Endothelial cell of umbilical vein (primary cell): ENCODE data around the gene TULP4. TPM values are rescaled to one million over a fixed set of nuclear protein-coding genes. Genes with fewer than 3 reads are reported as not detected.

Experiments
- BruUV-seq: library from RNA; stranded (reverse); fragments of 400-500 nt; replicated peaks from 2 replicates; lab custom pipeline; 2021; lab: Mats Ljungman, UMichigan
- CTCF ChIA-PET: fragments of 300-600, 350-600 bp; sonication (Branson Sonifier 250); formaldehyde crosslinking; loops from one replicate; lab custom pipeline; 2021; ENCODE audit warnings: antibody characterized with exemption, inconsistent platforms; lab: Charles Lee
- POLR2A ChIA-PET: fragments of 300-600, 350-600 bp; sonication (Branson Sonifier 250); formaldehyde crosslinking; loops from one replicate; lab custom pipeline; 2021; ENCODE audit warnings: antibody characterized with exemption, inconsistent platforms; lab: Charles Lee
- DNase-seq: peaks from one replicate; pipeline ENCODE4 v3.0.0-alpha.2; 2011; ENCODE audit warnings: low read depth, low spot score
- FAIRE-seq: peaks from 2 replicates; lab custom pipeline; 2011; peaks lifted over from hg19 to GRCh38; lab: Jason Lieb, UNC
- H2AFZ ChIP-seq: 2 replicates; pipeline ENCODE4 v1.6.0; 2012; ENCODE audit warnings: low read depth, low read length, control low read depth, inconsistent platforms
- H3K27ac ChIP-seq: 2 replicates; pipeline ENCODE4 v1.5.1; 2011; ENCODE audit warnings: low read depth, mild to moderate bottlenecking, control low read depth, low read length, moderate library complexity; ENCODE audit not compliant: insufficient read depth
- H3K27me3 ChIP-seq, 2 experiments: 2 replicates each; pipeline versions ENCODE4 v1.6.0 to v1.6.1; 2011; ENCODE audit warnings: low read length in 2 of 2, mixed read lengths in 1 of 2; ENCODE audit not compliant: control insufficient read depth in 2 of 2, insufficient read depth in 2 of 2
- H3K36me3 ChIP-seq, 2 experiments: 2 replicates in 1 of 2; 3 replicates in 1 of 2; pipeline ENCODE4 v1.5.1; 2011; ENCODE audit warnings: low read length in 2 of 2, mild to moderate bottlenecking in 1 of 2, moderate library complexity in 1 of 2; ENCODE audit not compliant: control insufficient read depth in 2 of 2, insufficient read depth in 2 of 2; ENCODE audit errors: extremely low read depth in 1 of 2
- H3K4me1 ChIP-seq: 3 replicates; pipeline ENCODE4 v1.5.1; 2011; ENCODE audit warnings: mild to moderate bottlenecking, low read length; ENCODE audit not compliant: control insufficient read depth, insufficient read depth; ENCODE audit errors: extremely low read depth
- H3K4me2 ChIP-seq: 2 replicates; pipeline ENCODE4 v1.6.1; 2011; ENCODE audit warnings: low read length, control low read depth, mixed read lengths; ENCODE audit not compliant: insufficient read depth
- H3K4me3 ChIP-seq, 3 experiments: fragments of 200-600 bp in 1 of 3; sonication (generic), shearing (Covaris generic) in 1 of 3; replicated peaks in 1 of 3; 2 replicates each; pipeline ENCODE4 v1.5.1; 2011 to 2016; ENCODE audit warnings: control low read depth in 3 of 3, low read length in 3 of 3, mild to moderate bottlenecking in 2 of 3, inconsistent platforms in 1 of 3, low read depth in 1 of 3, moderate library complexity in 1 of 3; ENCODE audit not compliant: insufficient read depth in 1 of 3
- H3K79me2 ChIP-seq: 2 replicates; pipeline ENCODE4 v1.6.0; 2012; ENCODE audit warnings: low read length, inconsistent platforms; ENCODE audit not compliant: control insufficient read depth, insufficient read depth
- H3K9ac ChIP-seq: replicated peaks from 2 replicates; pipeline ENCODE3; 2011; ENCODE audit warnings: low read length, control low read depth; ENCODE audit not compliant: insufficient read depth; ENCODE audit errors: extremely low read depth
- H3K9me1 ChIP-seq: replicated peaks from 3 replicates; pipeline ENCODE4 v1.6.0; 2011; ENCODE audit warnings: mild to moderate bottlenecking, low read length; ENCODE audit not compliant: control insufficient read depth, insufficient read depth; ENCODE audit errors: extremely low read depth
- H3K9me3 ChIP-seq: replicated peaks from 2 replicates; pipeline ENCODE4 v1.5.1; 2012; ENCODE audit warnings: low read length, inconsistent platforms; ENCODE audit not compliant: control insufficient read depth, insufficient read depth
- H4K20me1 ChIP-seq: replicated peaks from 2 replicates; pipeline ENCODE3; 2011; ENCODE audit warnings: mild to moderate bottlenecking, low read length; ENCODE audit not compliant: control insufficient read depth, insufficient read depth; ENCODE audit errors: extremely low read depth
- EZH2 ChIP-seq: IDR thresholded peaks from 2 replicates; pipeline ENCODE4 v1.6.1; 2012; ENCODE audit warnings: borderline replicate concordance, low read depth, mild to moderate bottlenecking, moderate library complexity, low read length, inconsistent platforms; ENCODE audit not compliant: severe bottlenecking
- FOS ChIP-seq: IDR thresholded peaks from 2 replicates; pipeline ENCODE4 v1.6.1; 2011; ENCODE audit warnings: mild to moderate bottlenecking, low read length, moderate library complexity, borderline replicate concordance; ENCODE audit not compliant: insufficient read depth
- GATA2 ChIP-seq: IDR thresholded peaks from 2 replicates; pipeline ENCODE4 v1.7.0; 2011; ENCODE audit warnings: low read depth, mild to moderate bottlenecking, moderate library complexity, mixed read lengths, low read length; ENCODE audit not compliant: insufficient read length, insufficient read depth
- JUN ChIP-seq: IDR thresholded peaks from 2 replicates; pipeline ENCODE4 v1.6.1; 2011; ENCODE audit warnings: borderline replicate concordance, low read depth; ENCODE audit not compliant: insufficient read length, insufficient read depth
- MYC ChIP-seq: IDR thresholded peaks from one replicate; pipeline ENCODE4 v1.6.1; 2011; ENCODE audit warnings: mild to moderate bottlenecking, low read depth, low read length
- POLR2A ChIP-seq: IDR thresholded peaks from 2 replicates; pipeline ENCODE4 v1.6.1; 2012; ENCODE audit warnings: low read depth, mild to moderate bottlenecking, control low read depth, low read length
- POLR2AphosphoS5 ChIP-seq: IDR thresholded peaks from 2 replicates; pipeline ENCODE4 v1.6.1; 2012; ENCODE audit warnings: low read depth, mild to moderate bottlenecking, control low read depth, low read length, moderate library complexity; ENCODE audit not compliant: insufficient read depth
- dilution Hi-C: fragments of 300-500 bp; cut with MboI; formaldehyde crosslinking; loops from one replicate; pipeline ENCODE4 v1.15.0; 2019; ENCODE audit warnings: low sequenced_read_pairs; ENCODE audit not compliant: extremely low pct_ligation_motif_present
- intact Hi-C: fragments of 100-400 bp; cut with micrococcal nuclease; formaldehyde crosslinking; loops from one replicate; pipeline ENCODE4 v1.10.0; 2022
- polyA plus RNA-seq, 4 experiments: library from polyadenylated mRNA; depleted of rRNA in 3 of 4; stranded (reverse) in 3 of 4; unstranded in 1 of 4; fragments of >200 nt; gene quantifications; 2 replicates each; pipeline versions ENCODE4 v1.2.1 to v1.2.3, GENCODE V29; 2011 to 2012; ENCODE audit warnings: missing spikeins in 1 of 4
- total RNA-seq: library from RNA; stranded (reverse); gene quantifications from 2 replicates; pipeline ENCODE4 v1.2.3, GENCODE V29; 2021
- TF ChIP-seq, protein P1 (sequence below): IDR thresholded peaks from 2 replicates; pipeline ENCODE4 v1.6.1; 2011; ENCODE audit not compliant: insufficient read depth, insufficient read length
- TF ChIP-seq, protein P2 (sequence below), 2 donors: IDR thresholded peaks; 1 replicate in 1 of 2; 2 replicates in 1 of 2; pipeline ENCODE4 v1.5.1; 2011; ENCODE audit warnings: low read length in 2 of 2, mild to moderate bottlenecking in 2 of 2, moderate library complexity in 2 of 2, control low read depth in 1 of 2, inconsistent platforms in 1 of 2, low read depth in 1 of 2; ENCODE audit not compliant: insufficient read depth in 1 of 2; ENCODE audit errors: extremely low read depth in 1 of 2

TULP4 gene
- total and polyA plus RNA-seq, 2 donors (not counting 3 experiments of a cell fraction or from before 2014, with no cell fraction given) = 10.8 to 55.1 TPM

DNA sequence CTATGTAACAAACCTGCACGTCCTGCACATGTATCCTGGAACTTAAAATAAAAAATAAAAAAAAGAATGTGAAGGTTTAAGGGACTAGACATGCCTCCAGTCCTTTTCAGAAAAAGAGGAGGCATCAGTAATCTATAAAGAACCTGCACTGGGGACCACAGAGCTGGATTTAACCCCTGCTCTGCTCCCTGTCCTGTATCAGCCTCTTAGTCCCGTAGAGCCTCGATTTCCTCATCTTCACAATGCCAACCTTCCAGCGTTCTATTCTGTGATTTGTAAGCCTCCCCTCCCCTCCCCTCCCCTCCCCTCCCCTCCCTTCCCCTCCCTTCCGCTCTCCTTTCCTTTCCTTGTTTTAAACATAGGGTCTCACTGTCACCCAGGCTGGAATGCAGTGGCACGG is 216.6 kb downstream of the TULP4 start:
- TF ChIP-seq, protein P1, sequence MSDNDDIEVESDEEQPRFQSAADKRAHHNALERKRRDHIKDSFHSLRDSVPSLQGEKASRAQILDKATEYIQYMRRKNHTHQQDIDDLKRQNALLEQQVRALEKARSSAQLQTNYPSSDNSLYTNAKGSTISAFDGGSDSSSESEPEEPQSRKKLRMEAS = no peak
- no peak for TF ChIP-seq FOS
- TF ChIP-seq GATA2 = no peak
- TF ChIP-seq POLR2A = no peak
- TF ChIP-seq, protein P2, sequence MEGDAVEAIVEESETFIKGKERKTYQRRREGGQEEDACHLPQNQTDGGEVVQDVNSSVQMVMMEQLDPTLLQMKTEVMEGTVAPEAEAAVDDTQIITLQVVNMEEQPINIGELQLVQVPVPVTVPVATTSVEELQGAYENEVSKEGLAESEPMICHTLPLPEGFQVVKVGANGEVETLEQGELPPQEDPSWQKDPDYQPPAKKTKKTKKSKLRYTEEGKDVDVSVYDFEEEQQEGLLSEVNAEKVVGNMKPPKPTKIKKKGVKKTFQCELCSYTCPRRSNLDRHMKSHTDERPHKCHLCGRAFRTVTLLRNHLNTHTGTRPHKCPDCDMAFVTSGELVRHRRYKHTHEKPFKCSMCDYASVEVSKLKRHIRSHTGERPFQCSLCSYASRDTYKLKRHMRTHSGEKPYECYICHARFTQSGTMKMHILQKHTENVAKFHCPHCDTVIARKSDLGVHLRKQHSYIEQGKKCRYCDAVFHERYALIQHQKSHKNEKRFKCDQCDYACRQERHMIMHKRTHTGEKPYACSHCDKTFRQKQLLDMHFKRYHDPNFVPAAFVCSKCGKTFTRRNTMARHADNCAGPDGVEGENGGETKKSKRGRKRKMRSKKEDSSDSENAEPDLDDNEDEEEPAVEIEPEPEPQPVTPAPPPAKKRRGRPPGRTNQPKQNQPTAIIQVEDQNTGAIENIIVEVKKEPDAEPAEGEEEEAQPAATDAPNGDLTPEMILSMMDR (IDR thresholded peaks at IDR 0.05; ENCODE audit: extremely low read depth in 1 of 2, insufficient read depth in 1 of 2, low read depth in 1 of 2, low read length in 2 of 2) = no peak
- TF ChIP-seq POLR2AphosphoS5 = no peak
- no peak for TF ChIP-seq JUN
- no peak for TF ChIP-seq EZH2
- TF ChIP-seq MYC = no peak
- Histone ChIP-seq H3K9ac (no peak overlapping the region), H3K9me3 (no peaks in the 10 kb centered on the region), H3K4me1 (no peaks in the 10 kb centered on the region), H3K36me3 (no peaks in the 10 kb centered on the region), H3K79me2 (no peaks in the 10 kb centered on the region), H3K4me3 (no peak overlapping the region), H3K4me2 (no peak overlapping the region), H3K9me1 (no peaks in the 10 kb centered on the region), H3K27me3 (peaks cover 8 to 9% of the 10 kb centered on the region in 2 experiments), H4K20me1 (no peaks in the 10 kb centered on the region), H2AFZ (no peak overlapping the region), H3K27ac (no peak overlapping the region)
- intact Hi-C loops = no loop called here
- POLR2A ChIA-PET = no interaction called here
- FAIRE-seq (no peak), DNase-seq (no peak)
- no TSS peak for BruUV-seq
- dilution Hi-C loops = no loop called here
- CTCF ChIA-PET = interaction anchor here (1.2 kb wide), 1 partner anchor 10 kb away, joined by 5 read pairs; no protein-coding TSS in a partner anchor
